NCI-H2081 (cell line): ENCODE measurements around the gene CFAP77.
A peak's percentile ranks its signal among the peaks of the same experiment; 100 is the strongest.

Experiments used
- DNase-seq, 2 experiments: peaks; one replicate each; lab custom pipeline; 2025; lab: John Stamatoyannopoulos, UW

The CFAP77 gene

DNA sequence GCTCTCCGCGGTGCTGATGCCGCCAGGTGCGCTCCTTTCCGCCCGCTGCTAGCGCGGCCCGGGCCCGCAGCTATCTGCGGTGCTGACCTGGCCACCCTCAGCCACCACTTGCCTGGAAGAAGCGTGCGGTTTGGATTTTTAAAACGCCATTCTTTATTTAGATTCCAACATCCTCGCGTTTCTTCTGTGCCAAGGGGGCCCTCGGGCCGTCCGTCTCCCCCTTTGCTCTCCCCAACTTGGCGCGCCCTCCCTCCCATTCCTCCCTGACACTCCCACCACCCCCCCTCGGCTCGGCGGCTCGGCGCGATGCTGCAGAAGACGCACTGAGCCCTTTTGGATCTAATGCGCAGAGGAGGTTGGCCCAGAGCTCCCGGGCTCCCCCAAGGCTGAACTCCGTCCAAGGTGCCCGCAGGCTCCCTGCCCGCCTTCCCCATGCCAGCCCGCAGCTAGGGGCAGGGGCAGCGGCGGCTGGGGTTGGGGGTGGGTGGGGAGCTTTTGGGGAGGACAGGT is 172.3 kb downstream of the CFAP77 start, which contains the start of gene BARHL1:
BARHL1 (plus strand) TSS at position 331 of the 510 bp plus-strand sequence. CDS start 192 bp downstream, outside the sequence.
- DNase-seq = no peak

DNA sequence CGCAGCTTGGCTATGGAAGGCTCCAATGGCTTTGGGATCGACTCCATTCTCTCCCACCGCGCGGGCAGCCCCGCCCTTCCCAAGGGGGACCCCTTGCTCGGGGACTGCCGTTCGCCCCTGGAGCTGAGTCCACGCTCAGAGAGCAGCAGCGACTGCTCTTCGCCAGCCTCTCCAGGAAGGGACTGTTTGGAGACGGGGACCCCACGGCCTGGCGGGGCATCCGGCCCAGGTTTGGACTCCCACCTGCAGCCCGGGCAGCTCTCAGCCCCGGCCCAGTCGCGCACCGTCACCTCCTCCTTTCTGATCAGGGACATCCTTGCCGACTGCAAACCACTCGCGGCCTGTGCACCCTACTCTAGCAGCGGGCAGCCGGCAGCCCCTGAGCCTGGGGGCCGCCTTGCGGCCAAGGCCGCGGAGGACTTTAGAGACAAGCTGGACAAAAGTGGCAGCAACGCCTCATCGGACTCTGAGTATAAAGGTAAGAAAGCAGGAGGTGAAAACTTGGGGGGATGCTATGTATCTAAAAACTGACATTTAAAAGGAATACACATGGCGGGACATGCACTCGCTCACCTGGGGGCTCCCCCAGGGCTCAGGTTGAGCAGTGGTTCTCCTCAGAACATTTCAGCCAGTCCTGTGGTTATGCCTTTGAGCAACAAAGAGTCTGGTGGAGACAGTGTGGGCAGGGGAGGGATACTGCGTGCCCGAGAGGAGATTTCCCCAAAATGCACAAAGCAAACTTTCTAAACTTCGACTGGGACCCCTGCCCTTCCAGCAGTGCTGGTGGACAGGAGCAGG is 173.0 kb downstream of the CFAP77 start:
- DNase-seq = no peak

DNA sequence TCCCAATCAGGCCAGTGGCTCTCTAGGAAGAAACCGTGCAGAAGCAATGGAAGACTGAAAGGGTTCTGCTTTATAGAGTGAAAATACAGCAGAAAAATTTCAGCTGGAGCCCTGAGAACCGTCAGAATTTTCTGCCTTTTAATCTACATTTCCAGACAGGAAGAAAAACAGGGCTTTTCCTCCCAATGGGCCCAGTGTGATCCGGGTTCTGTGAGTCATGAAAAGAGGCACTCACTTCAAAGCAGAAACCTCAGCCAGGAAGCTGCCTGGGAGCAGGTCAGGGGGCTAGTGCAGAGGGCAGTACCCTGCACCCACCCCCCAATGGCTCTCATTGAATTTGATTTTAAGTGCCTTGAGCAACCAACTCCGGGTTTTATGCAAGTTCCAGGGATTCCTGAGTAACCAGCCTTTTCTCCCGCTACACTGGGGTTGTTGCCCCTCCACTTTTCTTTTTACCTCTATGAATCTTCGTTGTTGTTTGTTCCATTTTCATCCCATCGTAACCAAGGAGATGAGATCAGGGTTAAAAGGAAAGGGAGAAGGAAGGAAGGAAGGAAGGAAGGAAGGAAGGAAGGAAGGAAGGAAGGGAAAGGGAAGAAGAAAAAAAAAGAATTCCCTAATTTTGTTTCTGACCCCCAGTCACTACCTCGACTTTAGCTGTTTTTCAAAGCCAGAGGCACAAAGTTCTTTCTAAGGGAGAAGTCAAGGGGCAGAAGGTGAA is 173.7 kb downstream of the CFAP77 start:
- no peak for DNase-seq

DNA sequence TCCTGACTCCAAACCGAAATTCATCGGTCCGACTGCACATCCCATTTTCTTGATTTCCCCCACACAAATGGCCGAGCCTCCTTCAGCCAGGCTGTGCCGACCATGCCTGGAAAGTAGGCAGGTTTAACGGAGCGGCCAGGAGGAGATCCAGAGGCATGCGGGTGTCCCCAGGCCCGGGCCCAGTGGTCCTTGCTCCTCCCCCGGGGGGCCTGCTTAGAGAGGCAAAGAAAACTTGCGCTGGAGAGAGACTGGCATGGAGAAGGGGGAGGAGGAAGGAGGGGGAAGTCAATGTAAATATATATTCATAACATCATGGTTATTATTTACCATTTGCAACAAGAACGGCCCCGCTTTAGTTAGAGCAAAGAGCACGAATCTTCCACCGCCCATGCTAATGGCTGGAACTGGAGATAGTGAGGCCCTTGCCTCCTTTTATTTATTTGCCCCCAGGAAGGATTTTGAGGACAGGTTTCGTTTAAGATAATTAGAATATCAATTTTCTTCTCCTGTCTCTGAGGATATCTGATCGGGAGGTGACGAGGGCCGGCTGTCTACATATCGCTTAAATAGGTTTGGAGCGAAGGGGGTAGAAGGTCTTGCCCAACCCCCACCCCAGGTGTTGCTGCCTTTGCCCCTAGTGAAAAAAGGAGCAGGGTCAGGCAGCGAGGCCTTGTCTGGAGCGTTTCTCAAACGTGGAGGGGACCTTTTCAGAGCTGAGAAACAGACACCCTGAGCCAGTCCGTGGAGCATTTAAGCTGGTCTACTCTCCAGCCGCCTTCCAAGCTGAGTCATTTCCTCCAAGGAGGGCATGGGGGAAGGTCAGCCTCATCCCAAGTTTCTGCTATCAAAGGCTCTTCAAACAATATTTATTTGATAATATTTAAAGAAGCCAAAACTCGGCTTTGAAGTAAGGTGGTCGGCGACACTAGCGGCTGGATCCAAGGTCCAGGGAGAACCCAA is 174.9 kb downstream of the CFAP77 start:
- no peak for DNase-seq

DNA sequence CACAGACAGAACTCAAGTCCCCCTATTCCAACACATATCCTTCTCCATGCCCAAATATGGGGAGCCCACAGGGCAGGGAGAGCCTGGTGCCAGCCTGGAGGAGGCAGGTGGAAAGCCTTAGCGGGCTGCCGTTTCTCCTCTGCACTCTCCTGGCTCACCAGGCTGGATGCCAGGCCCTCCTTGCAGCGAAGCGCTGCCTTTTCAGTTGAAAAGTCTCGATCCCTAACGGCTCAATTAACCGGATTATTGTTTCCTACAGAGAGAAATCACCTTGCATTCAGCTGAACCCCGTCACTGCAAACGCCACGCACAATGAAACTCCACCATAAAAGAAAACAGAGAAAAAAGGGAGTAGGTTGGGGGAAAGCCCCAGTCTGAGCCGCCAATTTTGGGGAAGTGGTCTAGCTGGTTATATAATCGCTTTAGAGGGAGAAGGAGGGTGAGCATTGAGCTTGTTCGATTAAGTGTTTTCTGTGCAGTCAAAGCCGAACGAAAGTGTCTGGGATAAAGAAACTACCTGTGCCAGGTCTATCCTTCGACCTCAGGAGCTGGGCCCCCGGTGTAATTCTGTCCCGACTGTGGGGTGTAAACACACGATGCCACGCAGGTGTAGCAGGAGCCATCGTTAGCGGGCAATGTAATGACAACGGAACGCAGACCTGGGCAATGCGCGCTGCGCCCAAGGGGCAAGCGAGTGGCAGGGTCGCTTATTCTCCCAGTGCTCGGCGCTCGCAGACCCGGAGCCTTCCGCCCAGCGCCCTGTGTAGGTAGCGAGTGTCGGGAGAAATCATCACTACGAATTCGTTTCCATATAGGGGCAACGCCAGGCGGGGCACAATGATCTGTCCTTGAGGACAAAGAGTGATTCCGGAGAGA is 176.2 kb downstream of the CFAP77 start:
- DNase-seq = peak in 1 of 2 experiments; percentile 7

DNA sequence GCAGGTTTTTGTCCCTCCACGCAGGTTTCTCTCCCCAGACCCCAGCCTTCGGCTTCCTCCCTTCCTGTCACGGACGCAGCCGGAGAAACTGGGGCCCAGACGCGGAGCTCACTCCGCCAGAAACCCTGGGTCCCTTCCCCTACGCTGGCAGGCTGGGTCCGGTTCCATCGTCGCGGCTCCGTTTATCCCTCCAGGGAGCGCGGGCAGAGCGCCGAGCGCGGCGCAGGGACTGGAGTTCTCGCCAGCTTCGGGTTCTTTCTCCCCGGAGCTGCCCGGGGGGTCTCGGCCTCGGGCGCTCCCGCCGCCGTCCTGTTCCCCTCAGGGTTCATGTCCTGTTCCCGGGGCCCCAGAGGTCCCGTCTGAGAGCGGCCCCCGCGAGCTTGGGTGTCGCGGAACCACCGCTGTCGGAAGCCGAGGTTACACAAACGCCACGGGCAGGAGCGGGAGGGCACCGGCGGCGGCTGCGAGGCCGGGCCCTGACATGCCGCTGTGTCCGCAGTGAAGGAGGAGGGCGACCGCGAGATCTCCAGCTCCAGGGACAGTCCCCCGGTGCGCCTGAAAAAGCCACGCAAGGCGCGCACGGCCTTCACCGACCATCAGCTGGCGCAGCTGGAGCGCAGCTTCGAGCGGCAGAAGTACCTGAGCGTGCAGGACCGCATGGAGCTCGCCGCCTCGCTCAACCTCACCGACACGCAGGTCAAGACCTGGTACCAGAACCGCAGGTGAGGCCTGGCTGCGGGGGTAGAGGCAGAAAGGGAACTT is 177.0 kb downstream of the CFAP77 start:
- DNase-seq = no peak

DNA sequence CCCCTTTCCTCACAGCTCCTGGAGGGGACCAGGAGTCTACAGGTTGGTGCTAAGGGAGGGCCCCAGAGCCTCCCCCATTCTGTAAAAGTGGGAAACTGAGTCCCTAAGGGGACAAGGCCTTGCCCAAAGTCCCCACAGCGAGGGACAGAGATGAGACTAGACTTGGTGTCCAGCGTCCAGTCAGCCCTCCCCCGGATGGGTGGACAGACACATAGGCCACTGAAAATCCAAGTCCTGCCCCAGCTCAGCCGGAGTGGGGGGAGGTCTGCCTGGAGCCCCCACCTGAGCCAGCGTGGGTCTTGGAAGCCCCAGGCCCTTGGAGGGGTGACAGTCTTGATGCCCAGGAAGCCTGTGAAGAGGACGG is 177.6 kb downstream of the CFAP77 start:
- no peak for DNase-seq

DNA sequence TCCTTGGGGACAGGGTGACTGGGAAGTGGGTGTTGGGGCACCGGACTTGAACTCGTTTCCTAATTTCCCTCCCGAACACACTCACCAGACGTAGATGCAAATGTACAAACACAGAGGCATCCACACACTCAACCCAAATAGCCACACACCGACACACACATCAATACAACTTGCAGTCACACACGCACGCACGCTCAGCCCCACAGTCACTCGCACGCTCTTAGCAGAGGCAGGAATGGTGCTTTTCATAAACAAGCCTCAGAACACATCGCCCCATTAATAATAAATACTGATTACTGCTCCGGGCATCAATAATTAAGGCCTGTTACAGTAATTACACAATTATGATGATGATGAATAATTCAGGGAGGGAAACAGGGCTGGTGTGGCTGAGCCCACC is 178.1 kb downstream of the CFAP77 start:
- DNase-seq = no peak

DNA sequence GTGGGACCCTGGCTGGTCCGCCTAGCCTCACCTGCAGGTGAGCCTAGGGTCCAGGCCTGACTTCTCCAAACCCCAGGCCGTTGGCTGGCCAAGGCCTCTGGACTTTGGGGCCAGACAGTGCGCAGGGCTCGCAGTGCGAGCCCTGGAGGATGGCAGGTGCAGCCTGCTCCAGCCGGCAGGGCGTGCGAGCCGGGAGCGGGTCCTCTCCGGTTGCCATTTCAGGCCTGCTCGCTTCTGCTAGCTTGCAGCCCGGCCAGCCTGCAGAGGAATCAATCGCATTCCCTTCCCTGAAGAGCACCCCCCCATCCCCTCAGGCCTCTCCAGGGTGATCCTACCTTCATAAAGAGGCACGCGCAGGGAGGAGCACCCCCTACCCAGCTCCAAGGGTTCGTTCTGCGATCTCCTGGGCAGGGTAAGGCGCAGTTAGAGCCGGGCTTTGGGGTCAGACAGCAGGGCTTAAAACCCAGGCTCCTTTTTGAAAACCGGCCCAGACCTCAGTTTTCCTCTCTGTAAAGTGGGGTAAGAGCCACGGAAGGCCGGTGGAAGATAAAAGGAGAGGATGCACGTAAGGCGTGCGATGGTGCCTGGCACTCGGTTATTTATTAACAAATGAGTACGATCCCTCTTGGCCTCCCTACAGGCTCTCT is 178.6 kb downstream of the CFAP77 start:
- DNase-seq = no peak

DNA sequence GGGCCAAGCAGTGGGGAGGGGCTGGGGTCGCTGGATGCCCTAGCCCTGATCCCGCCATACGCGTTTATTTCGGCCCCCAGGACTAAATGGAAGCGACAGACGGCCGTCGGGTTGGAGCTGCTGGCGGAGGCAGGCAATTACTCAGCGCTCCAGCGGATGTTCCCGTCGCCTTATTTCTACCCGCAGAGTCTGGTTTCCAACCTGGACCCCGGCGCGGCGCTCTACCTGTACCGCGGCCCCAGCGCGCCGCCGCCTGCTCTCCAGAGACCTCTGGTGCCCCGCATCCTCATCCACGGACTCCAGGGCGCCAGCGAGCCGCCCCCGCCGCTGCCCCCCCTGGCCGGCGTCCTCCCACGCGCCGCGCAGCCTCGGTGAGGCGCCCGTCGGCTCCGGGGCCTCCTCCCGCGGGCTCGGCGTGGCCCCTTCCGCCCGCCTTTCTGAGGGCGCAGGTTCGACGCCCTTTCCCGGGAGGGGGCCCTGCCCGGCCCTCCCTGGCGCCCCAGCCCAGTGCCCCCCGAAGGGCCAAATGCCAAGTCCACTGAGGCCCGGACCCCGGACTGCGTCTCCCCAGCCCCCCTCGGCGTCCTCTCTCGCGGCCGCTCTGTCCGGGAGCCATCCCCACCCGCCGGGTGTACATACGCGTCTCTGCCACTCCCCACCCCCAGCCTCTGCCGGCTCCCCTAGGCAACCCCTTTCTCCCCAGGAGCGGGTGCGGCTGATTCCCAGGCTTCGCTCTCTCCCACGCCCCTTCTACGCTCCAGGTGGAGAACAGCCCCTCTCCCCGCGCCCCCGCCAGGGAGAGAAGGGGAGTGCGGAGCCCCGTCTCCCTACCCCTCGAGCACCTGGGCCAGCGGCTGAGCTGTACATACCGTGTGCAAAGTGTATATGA is 179.4 kb downstream of the CFAP77 start:
- no peak for DNase-seq

DNA sequence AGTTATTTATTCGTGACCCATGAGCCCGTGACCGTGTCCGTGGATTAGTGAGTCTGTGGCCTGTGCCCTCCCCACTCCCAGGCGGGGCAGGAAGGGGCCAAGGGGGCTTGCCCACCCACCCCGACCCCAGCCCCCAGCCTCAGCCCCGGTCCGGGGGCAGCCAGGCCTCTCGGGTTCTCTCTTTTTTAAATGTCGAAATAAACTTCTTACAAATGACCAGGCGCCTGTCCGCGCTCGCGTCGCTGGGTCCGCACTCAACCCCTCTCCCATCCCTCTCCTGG is 180.0 kb downstream of the CFAP77 start:
- DNase-seq = no peak

DNA sequence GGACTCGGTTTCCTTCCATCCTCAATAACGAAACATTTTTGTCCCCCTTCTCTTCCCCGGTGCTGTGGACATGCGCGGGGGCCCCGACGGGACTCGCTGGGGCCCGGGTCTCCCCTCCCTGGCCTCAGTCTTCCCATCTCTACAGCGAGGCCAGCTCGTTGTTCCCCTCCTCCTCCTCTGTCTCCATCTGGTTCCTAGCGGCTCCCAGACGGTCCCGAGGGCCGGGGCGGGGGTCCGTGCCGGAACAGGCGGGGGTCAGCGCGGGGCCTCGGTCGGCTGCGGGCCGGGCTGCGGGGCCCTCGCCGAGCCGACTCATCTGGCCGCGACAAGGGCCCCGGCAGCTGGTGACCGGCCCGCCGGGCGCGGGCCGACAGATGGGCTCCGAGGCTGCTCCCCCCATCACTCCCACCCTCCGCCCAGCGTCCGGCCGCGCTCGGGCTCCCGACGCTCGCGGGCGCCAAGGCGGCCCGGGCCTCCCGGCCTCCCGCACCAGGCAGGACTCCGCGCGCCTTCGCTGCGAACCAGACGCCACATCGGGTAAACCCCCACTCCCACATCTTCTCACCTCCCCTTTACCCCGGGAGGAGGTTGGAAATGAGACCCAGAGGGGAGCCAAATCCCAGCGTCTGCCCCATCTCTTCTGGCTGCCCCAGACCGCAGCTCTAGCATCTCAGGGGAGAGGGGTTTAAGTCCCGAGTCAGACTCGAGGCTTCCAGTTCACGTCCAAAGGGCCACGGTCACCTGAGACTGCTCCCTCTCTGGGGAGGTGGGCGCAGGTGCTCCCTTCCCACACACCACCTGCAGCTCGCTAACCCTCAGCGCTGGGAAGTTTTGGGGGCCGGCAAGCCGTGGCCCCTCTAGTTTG is 180.5 kb downstream of the CFAP77 start:
- no peak for DNase-seq

DNA sequence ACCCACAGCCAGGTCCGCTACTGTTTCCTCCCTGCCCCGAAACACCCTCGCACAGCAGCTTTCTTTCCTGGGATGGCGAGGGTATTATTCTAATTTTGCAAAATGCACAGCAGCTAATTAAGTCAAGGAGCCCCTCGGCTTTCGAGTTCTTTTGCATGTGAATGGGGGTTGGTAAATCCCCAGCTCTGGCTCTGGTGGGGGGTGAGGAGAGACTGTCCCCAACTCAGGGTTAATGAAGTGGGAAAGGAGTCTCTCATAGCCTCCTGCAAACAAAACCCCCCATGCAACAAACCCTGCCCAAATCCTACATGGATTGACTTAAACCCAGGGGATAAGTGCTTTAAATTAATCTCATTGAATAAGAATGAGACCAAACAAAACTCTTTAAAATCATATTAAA is 181.2 kb downstream of the CFAP77 start:
- DNase-seq = no peak

DNA sequence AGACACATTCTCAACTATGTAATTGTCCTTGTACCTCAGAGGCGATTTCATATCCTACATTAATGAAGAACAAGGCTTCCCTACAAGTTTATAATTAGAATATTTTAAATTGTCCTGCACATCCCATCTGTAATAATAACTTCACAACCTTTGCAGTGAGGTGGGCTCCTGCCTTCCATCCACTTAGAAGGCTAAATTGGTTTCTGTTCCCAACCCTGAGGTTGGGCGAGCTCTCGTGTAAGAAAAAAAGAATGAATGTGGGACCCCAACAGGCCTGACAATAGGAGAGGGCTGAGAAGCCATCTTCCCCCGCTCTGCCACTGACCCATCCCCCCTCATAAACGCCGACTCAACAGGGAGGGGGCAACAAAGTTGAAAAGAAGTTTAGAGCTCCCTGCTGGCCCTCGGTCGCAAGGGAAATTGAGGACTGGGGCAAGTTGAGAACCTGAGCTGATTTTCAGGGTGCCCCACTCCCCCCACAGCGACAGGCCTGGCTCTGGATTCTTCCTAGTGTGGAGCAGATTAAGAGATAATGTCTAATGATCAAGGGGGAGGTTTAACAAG is 181.8 kb downstream of the CFAP77 start:
- DNase-seq = no peak

DNA sequence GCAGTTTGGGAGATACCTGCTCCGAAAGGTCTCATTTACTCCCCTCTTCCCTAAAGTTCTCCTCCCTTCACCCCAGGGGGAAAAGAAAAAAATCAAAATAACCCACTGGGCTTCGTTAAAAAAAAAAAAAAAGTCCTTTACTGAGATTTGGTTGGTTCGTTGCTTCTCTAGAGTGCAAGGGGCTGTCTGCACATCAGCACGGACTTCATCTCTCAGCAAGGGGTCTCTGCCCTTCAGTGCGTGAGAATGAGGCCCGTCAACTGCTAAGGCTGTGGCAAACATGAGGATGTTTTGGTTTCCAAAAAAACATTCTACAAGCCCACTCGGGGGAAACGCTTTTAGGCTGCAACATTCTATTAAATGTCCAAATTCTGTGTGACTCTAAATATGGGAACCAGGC is 182.4 kb downstream of the CFAP77 start:
- DNase-seq = no peak

DNA sequence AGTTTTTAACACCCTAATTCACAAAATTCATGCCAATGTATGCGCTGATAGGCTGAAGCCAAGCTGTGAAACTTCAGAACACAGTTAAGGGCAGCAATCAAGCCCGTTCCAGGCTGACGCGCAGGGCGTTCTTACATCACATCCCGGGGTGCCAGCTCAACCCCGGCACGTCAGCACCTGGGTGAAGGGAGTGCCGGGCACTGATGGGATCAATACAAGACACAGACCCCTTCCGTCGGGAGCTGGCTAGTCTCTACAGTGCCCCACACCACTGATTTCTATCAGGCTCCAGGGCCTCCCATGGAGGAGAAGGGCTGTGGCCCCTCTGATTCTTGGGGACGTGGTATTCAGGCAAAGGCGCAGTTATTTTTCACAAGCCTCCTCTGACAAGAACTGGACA is 184.4 kb downstream of the CFAP77 start:
- no peak for DNase-seq

DNA sequence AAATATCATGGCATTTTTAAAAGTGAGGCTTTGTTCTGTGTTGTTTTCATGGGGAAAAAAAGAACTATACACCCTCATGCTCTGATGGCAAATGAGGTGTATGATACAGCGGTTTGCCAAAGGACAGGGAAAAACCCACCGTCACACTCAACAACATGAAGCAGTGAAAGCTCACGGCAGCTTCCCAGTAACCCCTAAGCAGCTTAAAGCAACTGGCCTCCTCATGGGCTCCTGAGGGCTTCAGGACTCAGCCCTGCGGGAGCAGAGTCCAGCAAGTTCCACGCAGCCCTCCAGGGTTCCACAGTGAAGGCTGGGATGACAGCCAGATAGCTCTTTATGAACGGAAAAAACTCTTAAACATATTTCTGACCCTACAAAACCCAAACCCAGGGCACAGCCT is 185.3 kb downstream of the CFAP77 start:
- no peak for DNase-seq

DNA sequence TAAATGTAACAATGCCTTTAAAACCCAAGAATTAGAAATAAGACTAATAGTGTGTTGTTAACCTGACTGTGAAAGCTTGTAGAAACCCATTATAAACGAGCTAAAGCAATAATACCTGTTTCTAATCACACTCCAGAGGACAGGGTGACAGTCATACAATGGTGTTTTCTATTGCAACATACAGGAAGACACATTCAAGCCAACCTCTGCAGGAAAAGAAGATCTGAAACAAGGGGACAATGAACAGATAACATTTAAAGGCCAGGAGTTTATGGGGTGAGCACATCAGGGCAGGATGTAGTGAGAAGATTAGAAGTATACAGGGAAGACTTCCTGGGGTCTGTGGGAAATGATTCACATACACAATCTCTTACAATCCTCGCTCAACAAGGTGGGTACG is 186.2 kb downstream of the CFAP77 start:
- DNase-seq = no peak
